ENCODE results near the gene HOXD12.

Gene HOXD12

DNA sequence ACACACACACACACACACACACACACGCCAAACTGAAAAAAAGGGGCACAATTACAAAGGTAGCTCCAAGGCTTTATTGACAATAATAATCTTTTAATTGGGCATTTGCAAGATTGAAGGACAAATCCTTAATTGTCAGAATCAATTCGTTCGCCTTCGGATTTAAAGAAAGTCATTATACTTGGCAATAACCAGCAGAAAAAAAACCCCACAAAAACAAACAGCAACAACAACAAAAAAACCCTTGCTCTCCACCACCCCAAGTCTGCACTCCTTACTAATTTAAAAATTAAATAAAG, 28.1 kb downstream of the HOXD12 start:
- H3K4me3 ChIP-seq (ENCODE audit: control insufficient read depth, low read depth, low read length): no peak overlapping the region
- no peak for DNase-seq (ENCODE audit: low read depth)
- TF ChIP-seq, protein P1, sequence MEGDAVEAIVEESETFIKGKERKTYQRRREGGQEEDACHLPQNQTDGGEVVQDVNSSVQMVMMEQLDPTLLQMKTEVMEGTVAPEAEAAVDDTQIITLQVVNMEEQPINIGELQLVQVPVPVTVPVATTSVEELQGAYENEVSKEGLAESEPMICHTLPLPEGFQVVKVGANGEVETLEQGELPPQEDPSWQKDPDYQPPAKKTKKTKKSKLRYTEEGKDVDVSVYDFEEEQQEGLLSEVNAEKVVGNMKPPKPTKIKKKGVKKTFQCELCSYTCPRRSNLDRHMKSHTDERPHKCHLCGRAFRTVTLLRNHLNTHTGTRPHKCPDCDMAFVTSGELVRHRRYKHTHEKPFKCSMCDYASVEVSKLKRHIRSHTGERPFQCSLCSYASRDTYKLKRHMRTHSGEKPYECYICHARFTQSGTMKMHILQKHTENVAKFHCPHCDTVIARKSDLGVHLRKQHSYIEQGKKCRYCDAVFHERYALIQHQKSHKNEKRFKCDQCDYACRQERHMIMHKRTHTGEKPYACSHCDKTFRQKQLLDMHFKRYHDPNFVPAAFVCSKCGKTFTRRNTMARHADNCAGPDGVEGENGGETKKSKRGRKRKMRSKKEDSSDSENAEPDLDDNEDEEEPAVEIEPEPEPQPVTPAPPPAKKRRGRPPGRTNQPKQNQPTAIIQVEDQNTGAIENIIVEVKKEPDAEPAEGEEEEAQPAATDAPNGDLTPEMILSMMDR (IDR thresholded peaks at IDR 0.05; ENCODE audit: control insufficient read depth, insufficient read depth, low read depth, low read length, missing control alignments): no peak

GRCh38 chr2:176128172-176128981, 28.8 kb downstream of the HOXD12 start:
- H3K4me3 ChIP-seq (ENCODE audit: control insufficient read depth, low read depth, low read length): peak overlapping the region; percentile 58
- DNase-seq (ENCODE audit: low read depth): no peak
- TF ChIP-seq, protein P1 (IDR thresholded peaks at IDR 0.05; ENCODE audit: control insufficient read depth, insufficient read depth, low read depth, low read length, missing control alignments): no peak

- TF ChIP-seq, protein P1 (IDR thresholded peaks at IDR 0.05; ENCODE audit: control insufficient read depth, insufficient read depth, low read depth, low read length, missing control alignments): no peak
- no peak for DNase-seq (ENCODE audit: low read depth)
- peak within 1 kb of the TSS; percentile 58 for H3K4me3 ChIP-seq (ENCODE audit: control insufficient read depth, low read depth, low read length)
Observed at GRCh38 chr2:176128982-176129796, 29.6 kb downstream of the HOXD12 start, which contains the start of gene HOXD8. Gene HOXD8 (plus strand): TSS chr2:176129705. CDS start chr2:176130367, 662 bp downstream.

GRCh38 chr2:176129813-176130146, 30.2 kb downstream of the HOXD12 start:
- DNase-seq (ENCODE audit: low read depth): no peak
- TF ChIP-seq, protein P1 (IDR thresholded peaks at IDR 0.05; ENCODE audit: control insufficient read depth, insufficient read depth, low read depth, low read length, missing control alignments): no peak
- peak overlapping the region; percentile 58 for H3K4me3 ChIP-seq (ENCODE audit: control insufficient read depth, low read depth, low read length)

DNA sequence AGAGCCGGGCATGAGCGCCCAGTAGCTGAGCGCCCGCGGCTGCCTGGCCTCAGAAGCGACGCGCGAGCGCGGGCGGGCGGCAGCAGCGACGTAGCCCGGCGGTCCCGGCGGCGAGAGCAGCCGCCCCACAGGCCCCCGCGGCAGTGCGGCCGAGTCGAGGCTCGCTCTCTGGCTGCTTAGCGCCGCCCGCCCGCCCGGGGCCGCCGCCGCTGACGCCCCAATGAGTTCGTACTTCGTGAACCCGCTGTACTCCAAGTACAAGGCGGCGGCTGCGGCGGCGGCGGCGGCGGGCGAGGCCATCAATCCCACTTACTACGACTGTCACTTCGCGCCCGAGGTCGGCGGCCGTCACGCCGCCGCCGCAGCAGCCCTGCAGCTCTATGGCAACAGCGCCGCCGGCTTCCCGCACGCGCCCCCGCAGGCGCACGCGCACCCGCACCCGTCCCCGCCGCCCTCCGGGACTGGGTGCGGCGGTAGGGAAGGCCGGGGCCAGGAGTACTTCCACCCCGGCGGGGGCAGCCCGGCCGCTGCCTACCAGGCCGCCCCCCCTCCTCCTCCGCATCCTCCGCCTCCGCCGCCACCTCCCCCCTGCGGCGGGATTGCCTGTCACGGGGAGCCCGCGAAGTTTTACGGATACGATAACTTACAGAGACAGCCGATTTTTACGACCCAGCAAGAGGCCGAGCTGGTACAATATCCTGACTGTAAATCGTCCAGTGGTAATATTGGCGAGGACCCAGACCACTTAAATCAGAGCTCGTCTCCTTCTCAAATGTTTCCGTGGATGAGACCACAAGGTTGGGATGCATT, 30.8 kb downstream of the HOXD12 start:
- peak overlapping the region; percentile 58 for H3K4me3 ChIP-seq (ENCODE audit: control insufficient read depth, low read depth, low read length)
- TF ChIP-seq, protein P1 (IDR thresholded peaks at IDR 0.05; ENCODE audit: control insufficient read depth, insufficient read depth, low read depth, low read length, missing control alignments): peak; percentile 8
- no peak for DNase-seq (ENCODE audit: low read depth)
